ENCODE data around the gene PLA2R1.

PLA2R1 gene

GRCh38 chr2:159916511-159916910 lies 145.9 kb downstream of the PLA2R1 start:
- no peak overlapping the region for H3K4me3 ChIP-seq (replicated peaks; ENCODE audit: low read depth, low read length)
- TF ChIP-seq CTCF (IDR thresholded peaks at IDR 0.05; ENCODE audit: low read depth, low read length, missing control alignments) = no peak
- no peak for DNase-seq (ENCODE audit: extremely low read depth, low read depth)

GRCh38 chr2:159913900-159914299 lies 148.5 kb downstream of the PLA2R1 start:
- no peak for DNase-seq (ENCODE audit: extremely low read depth, low read depth)
- TF ChIP-seq CTCF (IDR thresholded peaks at IDR 0.05; ENCODE audit: low read depth, low read length, missing control alignments) = no peak
- no peak overlapping the region for H3K4me3 ChIP-seq (replicated peaks; ENCODE audit: low read depth, low read length)

- DNase-seq (ENCODE audit: extremely low read depth, low read depth) = no peak
- TF ChIP-seq CTCF (IDR thresholded peaks at IDR 0.05; ENCODE audit: low read depth, low read length, missing control alignments) = no peak
- H3K4me3 ChIP-seq (replicated peaks; ENCODE audit: low read depth, low read length) = no peak overlapping the region
Observed at GRCh38 chr2:159912580-159912979, 149.8 kb downstream of the PLA2R1 start.

GRCh38 chr2:159910951-159911350 lies 151.5 kb downstream of the PLA2R1 start:
- H3K4me3 ChIP-seq (replicated peaks; ENCODE audit: low read depth, low read length) = no peak overlapping the region
- DNase-seq (ENCODE audit: extremely low read depth, low read depth) = no peak
- no peak for TF ChIP-seq CTCF (IDR thresholded peaks at IDR 0.05; ENCODE audit: low read depth, low read length, missing control alignments)

GRCh38 chr2:159908623-159909022 lies 153.8 kb downstream of the PLA2R1 start:
- no peak for DNase-seq (ENCODE audit: extremely low read depth, low read depth)
- H3K4me3 ChIP-seq (replicated peaks; ENCODE audit: low read depth, low read length) = no peak overlapping the region
- TF ChIP-seq CTCF (IDR thresholded peaks at IDR 0.05; ENCODE audit: low read depth, low read length, missing control alignments) = no peak

- no peak for TF ChIP-seq CTCF (IDR thresholded peaks at IDR 0.05; ENCODE audit: low read depth, low read length, missing control alignments)
- DNase-seq (ENCODE audit: extremely low read depth, low read depth) = no peak
- no peak overlapping the region for H3K4me3 ChIP-seq (replicated peaks; ENCODE audit: low read depth, low read length)
Observed at GRCh38 chr2:159907909-159908308, 154.5 kb downstream of the PLA2R1 start.

- no peak for DNase-seq (ENCODE audit: extremely low read depth, low read depth)
- TF ChIP-seq CTCF (IDR thresholded peaks at IDR 0.05; ENCODE audit: low read depth, low read length, missing control alignments) = no peak
- no peak overlapping the region for H3K4me3 ChIP-seq (replicated peaks; ENCODE audit: low read depth, low read length)
Observed at GRCh38 chr2:159905926-159906714, 156.3 kb downstream of the PLA2R1 start.
